ENCODE results near the gene JAK3. TPM values are rescaled to one million over a fixed set of nuclear protein-coding genes. Genes with fewer than 3 reads are reported as not detected.

The JAK3 gene
- total and polyA plus RNA-seq, 2 of the 4 experiments (the other 2 are of a cell fraction) = 0.36 to 1.5 TPM

- no peak overlapping the region for H3K14ac ChIP-seq (replicated peaks; ENCODE audit: low read depth, low read length)
- no peak overlapping the region for H3K9ac ChIP-seq (ENCODE audit: low read depth, low read length)
- no peaks in the 10 kb centered on the region for H3K9me1 ChIP-seq (ENCODE audit: insufficient read depth, low read length)
- no peak overlapping the region for H2AK9ac ChIP-seq (replicated peaks; ENCODE audit: low read depth, low read length, poor library complexity)
- H2AK5ac ChIP-seq (ENCODE audit: low read depth, low read length) = no peak overlapping the region
- H2AFZ ChIP-seq (replicated peaks; ENCODE audit: low read length, poor library complexity) = no peak overlapping the region
- dilution Hi-C loops (cut with HindIII; ENCODE audit: low sequenced_read_pairs, unreplicated experiment) (no loop called here), intact Hi-C loops (cut with micrococcal nuclease) (no loop called here), in situ Hi-C loops (cut with MboI; ENCODE audit: low sequenced_read_pairs) (no loop called here)
- H3K4me3 ChIP-seq (ENCODE audit: insufficient read depth, low read depth, low read length) = no peak overlapping the region
- no peak overlapping the region for H2BK120ac ChIP-seq (ENCODE audit: low read depth, low read length)
- H3K9me3 ChIP-seq (ENCODE audit: control insufficient read depth, insufficient read depth, low read length) = 0 out of 2 replicates have a peak, but pooled peaks cover 2% of the 10 kb centered on the region
- H3K27me3 ChIP-seq (ENCODE audit: control insufficient read depth, insufficient read depth, low read length) = peaks cover 38% of the 10 kb centered on the region
- H4K91ac ChIP-seq (ENCODE audit: insufficient read depth, low read depth, low read length) = no peak overlapping the region
- no peaks in the 10 kb centered on the region for H3K79me1 ChIP-seq (ENCODE audit: low read depth in 1 of 2, low read length in 2 of 2)
- no peak overlapping the region for H3K23ac ChIP-seq (ENCODE audit: low read depth, low read length)
- TF ChIP-seq MXI1 (IDR thresholded peaks at IDR 0.05; ENCODE audit: borderline replicate concordance, low read depth, low read length) (no peak), BHLHE40 (IDR thresholded peaks at IDR 0.05; ENCODE audit: low read depth, low read length) (no peak), ELK1 (IDR thresholded peaks at IDR 0.05; ENCODE audit: borderline replicate concordance, low read depth, low read length) (no peak), MAZ (IDR thresholded peaks at IDR 0.05; ENCODE audit: borderline replicate concordance, low read depth, low read length) (no peak), SMC3 (IDR thresholded peaks at IDR 0.05; ENCODE audit: low read depth, low read length) (no peak), RAD21 (IDR thresholded peaks at IDR 0.05; ENCODE audit: low read length) (no peak), MAFK (IDR thresholded peaks at IDR 0.05; ENCODE audit: low read depth, low read length) (no peak), POLR2A (IDR thresholded peaks at IDR 0.05; ENCODE audit: low read depth, low read length) (no peak), RCOR1 (IDR thresholded peaks at IDR 0.05; ENCODE audit: insufficient replicate concordance, low read length) (no peak), USF2 (IDR thresholded peaks at IDR 0.05; ENCODE audit: low read depth, low read length) (no peak), NFE2L2 (IDR thresholded peaks at IDR 0.05; ENCODE audit: low read depth, low read length) (no peak), RFX5 (IDR thresholded peaks at IDR 0.05; ENCODE audit: low read depth, low read length) (no peak), CEBPB (IDR thresholded peaks at IDR 0.05; ENCODE audit: low read depth, low read length) (no peak), CHD1 (IDR thresholded peaks at IDR 0.05; ENCODE audit: low read depth, low read length) (no peak), FOS (IDR thresholded peaks at IDR 0.05; ENCODE audit: low read depth, low read length) (no peak), CTCF (conservative IDR thresholded peaks at IDR 0.05; ENCODE audit: low read depth, low read length) (no peak)
- H3K56ac ChIP-seq (ENCODE audit: extremely low read depth, insufficient read depth, low read length) = no peak overlapping the region
- H2BK15ac ChIP-seq (ENCODE audit: low read depth, low read length) = no peak overlapping the region
- no peaks in the 10 kb centered on the region for H3K36me3 ChIP-seq (ENCODE audit: control insufficient read depth, insufficient read depth, low read length)
- DNase-seq = no peak
- no peak overlapping the region for H3K4ac ChIP-seq (ENCODE audit: low read depth, low read length)
- H4K5ac ChIP-seq (ENCODE audit: low read depth, low read length) = no peak overlapping the region
- no peak overlapping the region for H3K4me2 ChIP-seq (ENCODE audit: low read depth, low read length)
- H3K18ac ChIP-seq (ENCODE audit: low read depth, low read length) = no peak overlapping the region
- ATAC-seq (ENCODE audit: low read depth) = no peak
- H4K8ac ChIP-seq (ENCODE audit: low read depth in 2 of 2, low read length in 2 of 2) = no peak overlapping the region
- H3K27ac ChIP-seq (ENCODE audit: insufficient read depth, low read length) = no peak overlapping the region
- 57% methylated on average over 1 of the region's 12 CpGs; no CpG with 5 or more reads in 1 of the 2 experiments for WGBS, 2 experiments (ENCODE audit: extremely low coverage in 2 of 2, insufficient read length in 1 of 2)
- H2BK20ac ChIP-seq (ENCODE audit: low read depth, low read length) = no peak overlapping the region
- no TSS peak for BruUV-seq (replicated peaks)
- no peak overlapping the region for H2BK5ac ChIP-seq (ENCODE audit: low read depth, low read length, poor library complexity, severe bottlenecking)
- ChIA-PET POLR2A (ENCODE audit: unreplicated experiment) (no interaction called here), CTCF (no interaction called here)
- H3K4me1 ChIP-seq (ENCODE audit: control insufficient read depth, insufficient read depth, low read length) = no peaks in the 10 kb centered on the region
- no peaks in the 10 kb centered on the region for H4K20me1 ChIP-seq (ENCODE audit: insufficient read depth, low read length)
Observed at GRCh38 chr19:17802137-17802858, 45.5 kb downstream of the JAK3 start.
